Neural cell (in vitro differentiated cells): ENCODE measurements around the gene RASSF4. TPM values are rescaled to one million over a fixed set of nuclear protein-coding genes. Genes with fewer than 3 reads are reported as not detected.

ENCODE experiments used
- H2AFZ ChIP-seq: fragments of 200-600, 300-800 bp; sonication (generic), shearing (Covaris generic); 2 replicates; pipeline ENCODE4 v1.6.0; 2014; ENCODE audit warnings: low read depth, mild to moderate bottlenecking, antibody characterized with exemption, low read length, moderate library complexity
- H3F3A ChIP-seq: fragments of 200-600 bp; shearing (Covaris generic); 2 replicates; pipeline ENCODE4 v1.6.1; 2016; ENCODE audit warnings: mild to moderate bottlenecking, moderate library complexity, mixed read lengths, antibody characterized with exemption, low read length; ENCODE audit not compliant: insufficient read depth, poor library complexity, severe bottlenecking
- H3K27ac ChIP-seq: fragments of 200-600, 300-800 bp; sonication (generic), shearing (Covaris generic); 2 replicates; pipeline ENCODE4 v1.5.1; 2014; ENCODE audit warnings: mild to moderate bottlenecking, low read length, moderate library complexity
- H3K27me3 ChIP-seq: fragments of 300-800, 200-600 bp; sonication (generic), shearing (Covaris generic); 2 replicates; pipeline ENCODE4 v1.6.0; 2014; ENCODE audit warnings: mild to moderate bottlenecking, low read depth, low read length, moderate library complexity; ENCODE audit not compliant: insufficient read depth
- H3K36me3 ChIP-seq: fragments of 300-800, 200-600 bp; sonication (generic), shearing (Covaris generic); 2 replicates; pipeline ENCODE4 v1.5.1; 2014; ENCODE audit warnings: mild to moderate bottlenecking, antibody characterized with exemption, low read length, moderate library complexity; ENCODE audit not compliant: insufficient read depth
- H3K4me2 ChIP-seq: fragments of 300-800, 200-600 bp; sonication (generic), shearing (Covaris generic); 2 replicates; pipeline ENCODE4 v1.6.0; 2014; ENCODE audit warnings: mild to moderate bottlenecking, low read length
- H3K4me3 ChIP-seq: fragments of 300-800, 200-600 bp; sonication (generic), shearing (Covaris generic); 2 replicates; pipeline ENCODE4 v1.5.1; 2014; ENCODE audit warnings: mild to moderate bottlenecking, low read length, moderate library complexity
- H3K79me2 ChIP-seq: fragments of 200-600 bp; shearing (Covaris generic); replicated peaks from 2 replicates; pipeline ENCODE4 v1.6.0; 2014; ENCODE audit warnings: mild to moderate bottlenecking, low read length, moderate library complexity; ENCODE audit not compliant: insufficient read depth
- H3K9ac ChIP-seq: fragments of 300-800, 200-600 bp; sonication (generic), shearing (Covaris generic); 2 replicates; pipeline ENCODE4 v1.6.1; 2016; ENCODE audit warnings: mild to moderate bottlenecking, low read length, mixed read lengths
- H3K9me2 ChIP-seq: fragments of 200-600 bp; shearing (Covaris generic); 2 replicates; pipeline ENCODE4 v1.6.1; 2016; ENCODE audit warnings: mild to moderate bottlenecking, low read length, mixed read lengths; ENCODE audit not compliant: insufficient read depth
- H3K9me3 ChIP-seq: fragments of 200-600, 300-800 bp; sonication (generic), shearing (Covaris generic); 2 replicates; pipeline ENCODE4 v1.6.1; 2016; ENCODE audit warnings: mild to moderate bottlenecking, mixed run types, low read length, moderate library complexity, mixed read lengths
- H4K20me1 ChIP-seq: fragments of 200-600 bp; shearing (Covaris generic); 2 replicates; pipeline ENCODE4 v1.6.1; 2016; ENCODE audit warnings: mild to moderate bottlenecking, mixed run types; ENCODE audit not compliant: insufficient read depth
- CTCF ChIP-seq: fragments of 450-650 bp; IDR thresholded peaks from 2 replicates; pipeline ENCODE4 v1.5.1; 2014; ENCODE audit warnings: antibody characterized with exemption, mild to moderate bottlenecking, moderate library complexity; ENCODE audit not compliant: poor library complexity, severe bottlenecking
- EP300 ChIP-seq: fragments of 450-650 bp; conservative IDR thresholded peaks from 2 replicates; pipeline ENCODE4 v1.6.1; 2014; ENCODE audit warnings: antibody characterized with exemption, mild to moderate bottlenecking, moderate library complexity; ENCODE audit not compliant: poor library complexity, severe bottlenecking
- EZH2 ChIP-seq: fragments of 200-600, 300-800 bp; shearing (Covaris generic), sonication (generic); IDR thresholded peaks from 2 replicates; pipeline ENCODE4 v1.6.1; 2014; ENCODE audit warnings: antibody characterized with exemption, low read length, borderline replicate concordance, mild to moderate bottlenecking; ENCODE audit not compliant: insufficient read depth, poor library complexity, severe bottlenecking
- MXI1 ChIP-seq: fragments of 450-650 bp; conservative IDR thresholded peaks from 2 replicates; pipeline ENCODE4 v1.6.1; 2014; ENCODE audit warnings: antibody characterized with exemption, mild to moderate bottlenecking; ENCODE audit not compliant: poor library complexity, severe bottlenecking
- POLR2AphosphoS5 ChIP-seq: IDR thresholded peaks from 2 replicates; pipeline ENCODE4 v1.6.1; 2012
- RAD21 ChIP-seq: fragments of 450-650 bp; conservative IDR thresholded peaks from 2 replicates; pipeline ENCODE4 v1.6.1; 2014; ENCODE audit warnings: antibody characterized with exemption, mild to moderate bottlenecking, moderate library complexity
- REST ChIP-seq: IDR thresholded peaks from 2 replicates; pipeline ENCODE4 v1.6.1; 2012; ENCODE audit warnings: borderline replicate concordance
- SMC3 ChIP-seq: fragments of 450-650 bp; conservative IDR thresholded peaks from 2 replicates; pipeline ENCODE4 v1.6.1; 2014; ENCODE audit warnings: antibody characterized with exemption, mild to moderate bottlenecking, moderate library complexity; ENCODE audit not compliant: poor library complexity
- TAF1 ChIP-seq: IDR thresholded peaks from 2 replicates; pipeline ENCODE4 v1.6.1; 2012; ENCODE audit warnings: low read depth
- polyA plus RNA-seq: library from polyadenylated mRNA; depleted of rRNA; stranded (reverse); fragments of >200 nt; gene quantifications from 2 replicates; pipeline ENCODE4 v1.2.3, GENCODE V29; 2014

The RASSF4 gene
- polyA plus RNA-seq, 1 donor from 2014 or later = 10.2 TPM

- Histone ChIP-seq H3K9me2 (no peaks in the 10 kb centered on the region), H4K20me1 (no peaks in the 10 kb centered on the region), H3K79me2 (no peaks in the 10 kb centered on the region), H3F3A (no peaks in the 10 kb centered on the region), H2AFZ (peak within 1 kb of the TSS; percentile 53), H3K27ac (peak within 1 kb of the TSS; percentile 79), H3K27me3 (no peaks in the 10 kb centered on the region), H3K9me3 (no peaks in the 10 kb centered on the region), H3K36me3 (no peaks in the 10 kb centered on the region), H3K9ac (peak within 1 kb of the TSS; percentile 65), H3K4me3 (peak within 1 kb of the TSS; percentile 60), H3K4me2 (peak within 1 kb of the TSS; percentile 77)
- no peak for TF ChIP-seq RAD21
- no peak for TF ChIP-seq MXI1
- TF ChIP-seq EZH2 = no peak
- peak; percentile 26 for TF ChIP-seq SMC3
- peak; percentile 95 for TF ChIP-seq POLR2AphosphoS5
- TF ChIP-seq REST = peak; percentile 53
- no peak for TF ChIP-seq TAF1
- peak; percentile 46 for TF ChIP-seq CTCF
- TF ChIP-seq EP300 = peak; percentile 83
Measured at GRCh38 chr10:44978570-44979280, 19.1 kb downstream of the RASSF4 start, which contains the start of gene DEPP1. Gene DEPP1 (minus strand): TSS chr10:44978809. CDS start chr10:44978030, 779 bp downstream.

DNA sequence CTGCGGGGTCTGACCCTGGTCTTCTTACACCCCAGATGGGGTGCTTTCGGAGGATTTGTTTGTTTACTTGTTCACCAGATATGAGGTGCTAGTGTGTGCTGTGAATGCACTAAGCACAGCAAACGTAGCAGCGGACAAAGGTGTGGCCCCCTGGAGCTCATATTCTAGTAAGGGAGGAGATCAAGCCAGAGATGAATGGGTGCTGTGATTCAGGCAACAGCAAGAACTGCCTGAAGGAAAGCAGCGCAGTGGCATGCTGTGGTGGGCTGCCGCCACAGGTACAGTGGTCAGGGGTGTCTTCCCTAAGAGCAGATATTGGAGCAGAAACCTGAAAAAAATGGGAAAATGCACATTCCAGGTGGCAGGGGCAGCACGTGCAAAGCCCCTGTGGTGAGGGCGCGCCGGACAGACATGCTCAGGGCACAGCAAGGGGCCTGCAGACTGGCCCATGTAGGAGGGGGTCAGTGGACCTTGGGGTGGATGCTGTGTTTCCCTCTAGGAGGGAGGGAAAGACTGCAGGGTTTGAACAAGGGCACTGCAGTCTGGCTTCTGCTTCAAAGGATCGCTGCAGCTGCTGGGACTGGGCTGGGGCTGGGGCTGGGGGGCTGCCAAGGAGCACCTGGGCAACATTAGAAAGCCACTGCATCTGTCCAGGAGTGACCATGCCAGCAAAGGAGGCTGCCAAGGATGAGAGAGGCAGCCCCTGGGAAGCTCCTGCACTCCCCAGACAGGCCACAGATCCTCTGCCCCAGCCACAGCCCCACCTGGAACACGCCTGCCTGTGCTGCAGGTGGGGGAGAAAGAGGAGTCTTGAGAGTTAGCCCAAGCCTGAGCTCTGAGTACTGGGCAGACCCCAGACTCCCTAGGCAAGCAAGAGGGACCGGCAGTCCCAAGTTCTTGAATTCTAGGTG is 19.9 kb downstream of the RASSF4 start:
- Histone ChIP-seq H3K36me3 (no peaks in the 10 kb centered on the region), H3K9me3 (no peaks in the 10 kb centered on the region), H3K27ac (peak overlapping the region; percentile 79), H3K4me3 (peak overlapping the region; percentile 60), H3K79me2 (no peaks in the 10 kb centered on the region), H3K27me3 (no peaks in the 10 kb centered on the region), H2AFZ (peak overlapping the region; percentile 53), H3K9ac (peak overlapping the region; percentile 65), H3K9me2 (no peaks in the 10 kb centered on the region), H3K4me2 (peak overlapping the region; percentile 42), H3F3A (no peaks in the 10 kb centered on the region), H4K20me1 (no peaks in the 10 kb centered on the region)
- TF ChIP-seq SMC3 = no peak
- TF ChIP-seq REST = no peak
- no peak for TF ChIP-seq EZH2
